NCI-H187 (cell line): ENCODE measurements around the gene TRAPPC4.
"Not testable (repeated sequence)": the region's sequence is repeated elsewhere in the genome, so short reads cannot be mapped to it uniquely, and the experiment has no call there.

Source experiments
- DNase-seq, 2 experiments: peaks; one replicate each; lab custom pipeline; 2025; lab: John Stamatoyannopoulos, UW

Gene TRAPPC4

GRCh38 chr11:119033421-119033820 is 14.9 kb downstream of the TRAPPC4 start:
- DNase-seq = not testable (repeated sequence)

- DNase-seq = no peak
Measured at GRCh38 chr11:119034813-119035212, 16.2 kb downstream of the TRAPPC4 start.

- no peak for DNase-seq
Measured at GRCh38 chr11:119038884-119039283, 20.3 kb downstream of the TRAPPC4 start.

GRCh38 chr11:119039471-119039870 is 20.9 kb downstream of the TRAPPC4 start:
- not testable (repeated sequence) for DNase-seq

GRCh38 chr11:119041821-119042514 is 23.4 kb downstream of the TRAPPC4 start:
- no peak for DNase-seq

GRCh38 chr11:119042927-119043326 is 24.4 kb downstream of the TRAPPC4 start:
- DNase-seq = no peak

- no peak for DNase-seq
Measured at GRCh38 chr11:119044708-119045107, 26.1 kb downstream of the TRAPPC4 start.

- DNase-seq = no peak
Measured at GRCh38 chr11:119046489-119046888, 27.9 kb downstream of the TRAPPC4 start.

- DNase-seq = no peak
Measured at GRCh38 chr11:119047205-119047604, 28.6 kb downstream of the TRAPPC4 start.

- no peak for DNase-seq
Measured at GRCh38 chr11:119048644-119049043, 30.1 kb downstream of the TRAPPC4 start.

GRCh38 chr11:119049081-119049480 is 30.5 kb downstream of the TRAPPC4 start:
- no peak for DNase-seq

GRCh38 chr11:119051440-119052162 is 33.0 kb downstream of the TRAPPC4 start:
- DNase-seq = no peak

GRCh38 chr11:119052163-119052814 is 33.7 kb downstream of the TRAPPC4 start:
- DNase-seq = no peak

- no peak for DNase-seq
Measured at GRCh38 chr11:119054418-119054817, 35.9 kb downstream of the TRAPPC4 start.

GRCh38 chr11:119055901-119056300 is 37.3 kb downstream of the TRAPPC4 start:
- no peak for DNase-seq

GRCh38 chr11:119056421-119056999 is 37.9 kb downstream of the TRAPPC4 start:
- DNase-seq = no peak

GRCh38 chr11:119057000-119057769 is 38.6 kb downstream of the TRAPPC4 start, which contains the start of gene HYOU1:
HYOU1 (minus strand) TSS chr11:119057205; CDS start chr11:119056160, 1,045 bp downstream.
- DNase-seq = peak; percentile 83 to 97

GRCh38 chr11:119059128-119059527 is 40.6 kb downstream of the TRAPPC4 start:
- not testable (repeated sequence) for DNase-seq

- no peak for DNase-seq
Measured at GRCh38 chr11:119061256-119061655, 42.7 kb downstream of the TRAPPC4 start.

- DNase-seq = no peak
Measured at GRCh38 chr11:119062779-119063178, 44.2 kb downstream of the TRAPPC4 start.

GRCh38 chr11:119065369-119065768 is 46.8 kb downstream of the TRAPPC4 start:
- DNase-seq = no peak
